Adrenal gland (tissue), 12 donors: ENCODE results near the gene SUPT4H1. TPM values are rescaled to one million over a fixed set of nuclear protein-coding genes. Genes with fewer than 3 reads are reported as not detected.

ENCODE experiments used
- DNase-seq, 7 donors: peaks; one replicate each; pipeline ENCODE4 v3.0.0-alpha.2; 2019 to 2020
- H3K27ac ChIP-seq, 5 donors: fragments of 200-600 bp; sonication (generic) in 4 of 5; 1 replicate in 3 of 5; 2 replicates in 2 of 5; pipeline versions ENCODE4 v1.5.1 to v1.8.0; 2016 to 2020; ENCODE audit warnings: mild to moderate bottlenecking in 1 of 5
- H3K27me3 ChIP-seq: fragments of 200-600 bp; 2 replicates; pipeline ENCODE4 v1.8.0; 2021
- H3K36me3 ChIP-seq, 2 donors: fragments of 200-600 bp; replicated peaks in 1 of 2; 1 replicate in 1 of 2; 2 replicates in 1 of 2; pipeline versions ENCODE4 v1.5.1 to v1.8.0; 2018 to 2022
- H3K4me1 ChIP-seq, 2 donors: fragments of 200-600 bp; replicated peaks in 1 of 2; 1 replicate in 1 of 2; 2 replicates in 1 of 2; pipeline versions ENCODE4 v1.5.1 to v1.8.0; 2018 to 2021
- H3K4me3 ChIP-seq, 4 donors: fragments of 200-600 bp; sonication (generic) in 3 of 4; one replicate each; pipeline ENCODE4 v1.5.1; 2016 to 2018
- H3K9me3 ChIP-seq, 3 donors: fragments of 200-600 bp; sonication (generic) in 1 of 3; replicated peaks in 1 of 3; 1 replicate in 2 of 3; 2 replicates in 1 of 3; pipeline versions ENCODE4 v1.5.1 to v1.8.0; 2016 to 2021
- CTCF ChIP-seq, 6 experiments: fragments of 450-650 bp in 4 of 6; fragments of 200-600 bp in 2 of 6; sonication (generic) in 1 of 6; IDR thresholded peaks; 1 replicate in 5 of 6; 2 replicates in 1 of 6; pipeline versions ENCODE4 v1.5.1 to v1.8.0; 2016 to 2021; ENCODE audit warnings: antibody characterized with exemption in 6 of 6, mild to moderate bottlenecking in 2 of 6, moderate library complexity in 1 of 6
- POLR2A ChIP-seq, 2 donors: fragments of 450-650 bp; IDR thresholded peaks; one replicate each; pipeline ENCODE4 v1.6.1; 2017; ENCODE audit warnings: antibody characterized with exemption in 2 of 2, mild to moderate bottlenecking in 2 of 2, moderate library complexity in 1 of 2
- WGBS, 4 donors: extraction: QIAGEN DNeasy Blood & Tissue Kit in 2 of 4; methylation state at CpG; one replicate each; pipeline versions ENCODE4 v1.1.5 to v1.1.7; 2013 to 2017; 5-methylcytosine and 5-hydroxymethylcytosine counted together
- intact Hi-C, 2 donors: fragments of 100-400 bp; cut with DNase I; formaldehyde crosslinking; loops; one replicate each; pipeline versions ENCODE4 v1.14.1 to v1.15.0; 2022 to 2023
- polyA plus RNA-seq, 3 donors: library from polyadenylated mRNA; stranded (reverse); fragments of 200-250 nt in 2 of 3; fragments of 350-450 nt in 1 of 3; fragmentation: Illumina TruSeq in 1 of 3; extraction: RNeasy Lipid Tissue Mini Kit (QIAGEN cat#74804) in 1 of 3; gene quantifications; one replicate each; pipeline ENCODE4 v1.2.3, GENCODE V29; 2013 to 2014
- total RNA-seq, 9 donors: library from RNA; depleted of rRNA in 4 of 9; stranded (reverse); fragments of >200 nt in 4 of 9; fragments of 120-200 nt in 1 of 9; fragmentation: NEBNext Ultra II Directional in 1 of 9; extraction: Animal tissue kit (Norgen Biotek cat#: 25700) in 1 of 9; gene quantifications; one replicate each; pipeline versions ENCODE4 v1.1.0 to v1.2.4, GENCODE V29; 2013 to 2023
- donor health status: healthy with polysubstance abuse.
- donor health status: Bipolar disorder and iron deficiency.
- donor health status: DM: yes; HTN: yes; CAD: no.
- donor health status: DM: no; HTN: no; CAD: no.
- donor health status: DM: no; HTN: no; CAD: no.
- donor health status: DM: yes; HTN: yes; CAD: no.

The SUPT4H1 gene
- total and polyA plus RNA-seq, 12 donors, result 58.6 to 178 (median 90.3) TPM

GRCh38 chr17:58302919-58303585 is 48.9 kb downstream of the SUPT4H1 start:
- Histone ChIP-seq H3K9me3 (no peaks in the 10 kb centered on the region), H3K27me3 (no peaks in the 10 kb centered on the region), H3K27ac (no peak overlapping the region), H3K4me3 (no peak overlapping the region), H3K36me3 (no peaks in the 10 kb centered on the region), H3K4me1 (no peaks in the 10 kb centered on the region)
- 71 to 96% (median 78%) methylated on average over 6 to 9 of the region's 9 CpGs for WGBS, 4 donors
- intact Hi-C loops, result no loop called here
- no peak for TF ChIP-seq CTCF (IDR thresholded peaks at IDR 0.05)
- TF ChIP-seq POLR2A (IDR thresholded peaks at IDR 0.05), result no peak
- peak in 2 of 7 donors; percentile 10 to 29 for DNase-seq

- Histone ChIP-seq H3K4me3 (no peak overlapping the region), H3K9me3 (no peaks in the 10 kb centered on the region), H3K27ac (no peak overlapping the region), H3K36me3 (no peaks in the 10 kb centered on the region), H3K27me3 (no peaks in the 10 kb centered on the region), H3K4me1 (no peaks in the 10 kb centered on the region)
- 83 to 96% (median 89%) methylated on average over 3 to 9 of the region's 9 CpGs for WGBS, 4 donors
- intact Hi-C loops, result no loop called here
- peak in 2 of 7 donors; percentile 9 to 35 for DNase-seq
- TF ChIP-seq CTCF (IDR thresholded peaks at IDR 0.05) (no peak), POLR2A (IDR thresholded peaks at IDR 0.05) (no peak)
Measured at GRCh38 chr17:58302171-58302918, 49.7 kb downstream of the SUPT4H1 start.

- Histone ChIP-seq H3K4me3 (no peak overlapping the region), H3K36me3 (no peaks in the 10 kb centered on the region), H3K9me3 (no peaks in the 10 kb centered on the region), H3K27me3 (no peaks in the 10 kb centered on the region), H3K27ac (no peak overlapping the region), H3K4me1 (no peaks in the 10 kb centered on the region)
- TF ChIP-seq CTCF (IDR thresholded peaks at IDR 0.05), result no peak
- TF ChIP-seq POLR2A (IDR thresholded peaks at IDR 0.05), result no peak
- intact Hi-C loops, result no loop called here
- 82 to 91% (median 87%) methylated on average over 15 to 16 of the region's 16 CpGs for WGBS, 4 donors
- peak in 2 of 7 donors; percentile 12 to 25 for DNase-seq
Measured at GRCh38 chr17:58301504-58302150, 50.4 kb downstream of the SUPT4H1 start.

- no peaks in the 10 kb centered on the region for H3K4me1 ChIP-seq
- no peak overlapping the region for H3K27ac ChIP-seq
- no peak overlapping the region for H3K4me3 ChIP-seq
- H3K36me3 ChIP-seq, result no peaks in the 10 kb centered on the region
- no peaks in the 10 kb centered on the region for H3K27me3 ChIP-seq
- no peaks in the 10 kb centered on the region for H3K9me3 ChIP-seq
- WGBS, 4 donors, result 79 to 84% (median 82%) methylated on average over 6 of the region's 6 CpGs
- TF ChIP-seq POLR2A (IDR thresholded peaks at IDR 0.05), result no peak
- no peak for TF ChIP-seq CTCF (IDR thresholded peaks at IDR 0.05)
- intact Hi-C loops, result no loop called here
- DNase-seq, result peak in 2 of 7 donors; percentile 6 to 18
Measured at GRCh38 chr17:58300336-58300735, 51.7 kb downstream of the SUPT4H1 start.
